ENCODE measurements around the gene IL22RA2. TPM values are rescaled to one million over a fixed set of nuclear protein-coding genes. Genes with fewer than 3 reads are reported as not detected.

Gene IL22RA2
- total RNA-seq (not detected), polyA plus RNA-seq (not detected)
- long read RNA-seq, donor 1, result 0 reads
- long read RNA-seq, donor 2, result 0 reads
- long read RNA-seq, donor 3, result 0 reads
- long read RNA-seq, donor 4, result 0 reads
- long read RNA-seq, donor 5, result 0 reads
- long read RNA-seq, donor 6, result 0 reads
- long read RNA-seq, donor 7, result 0 reads
- long read RNA-seq, donor 8, result 0 reads
- long read RNA-seq, donor 9, result 0 reads
- long read RNA-seq, donor 10, result 0 reads

GRCh38 chr6:137173501-137173900 lies at the start of gene IL22RA2:
IL22RA2 (minus strand) TSS chr6:137173644; CDS start chr6:137161749, 11,895 bp downstream.
- no peak for DNase-seq
- Histone ChIP-seq H3K36me3 (replicated peaks in 1 of 2) (no peaks in the 10 kb centered on the region), H3K4me1 (replicated peaks in 1 of 2) (peaks cover 0 to 10% of the 10 kb centered on the region in 2 donors), H3K9me3 (replicated peaks in 1 of 3) (no peaks in the 10 kb centered on the region), H3K27me3 (no peaks in the 10 kb centered on the region), H3K27ac (no peak within 1 kb of the TSS), H3K4me3 (no peak within 1 kb of the TSS)
- intact Hi-C loops (cut with DNase I), result no loop called here
- WGBS, 4 donors, result 85 to 89% (median 87%) methylated on average over 4 of the region's 4 CpGs
- no peak for TF ChIP-seq CTCF (IDR thresholded peaks at IDR 0.05)
- TF ChIP-seq POLR2A (IDR thresholded peaks at IDR 0.05), result no peak

DNA sequence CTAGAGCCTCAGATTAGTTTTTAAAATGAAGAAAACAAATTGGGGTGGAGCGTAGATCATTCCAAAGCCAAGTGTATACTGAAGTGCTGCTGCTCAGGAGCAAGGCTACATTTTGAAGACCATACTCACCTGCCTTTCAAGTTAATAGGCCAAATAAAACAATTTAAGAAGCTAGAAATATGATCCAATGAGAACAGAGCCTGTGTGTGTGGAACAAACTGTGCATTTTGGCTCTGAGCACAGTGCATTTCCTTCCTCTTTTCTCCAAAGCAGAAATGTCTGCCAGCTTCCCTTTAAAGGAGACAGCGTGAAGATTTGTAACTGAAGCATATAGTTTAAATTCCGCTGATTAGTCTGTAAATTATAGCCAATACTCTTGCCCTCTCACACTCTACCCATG lies 48.9 kb upstream of the IL22RA2 start:
- Histone ChIP-seq H3K4me3 (no peak overlapping the region), H3K27me3 (no peaks in the 10 kb centered on the region), H3K9me3 (replicated peaks in 1 of 3) (no peaks in the 10 kb centered on the region), H3K36me3 (replicated peaks in 1 of 2) (no peaks in the 10 kb centered on the region), H3K4me1 (replicated peaks in 1 of 2) (peaks cover 8 to 46% of the 10 kb centered on the region in 2 donors), H3K27ac (peak overlapping the region in 4 of 5 donors; percentile 34 to 81 (median 51))
- 56 to 65% (median 58%) methylated on average over 3 of the region's 3 CpGs for WGBS, 4 donors
- TF ChIP-seq CTCF (IDR thresholded peaks at IDR 0.05), result no peak
- TF ChIP-seq POLR2A (IDR thresholded peaks at IDR 0.05), result no peak
- intact Hi-C loops (cut with DNase I), result no loop called here
- DNase-seq, result peak in 1 of 7 donors; percentile 28

DNA sequence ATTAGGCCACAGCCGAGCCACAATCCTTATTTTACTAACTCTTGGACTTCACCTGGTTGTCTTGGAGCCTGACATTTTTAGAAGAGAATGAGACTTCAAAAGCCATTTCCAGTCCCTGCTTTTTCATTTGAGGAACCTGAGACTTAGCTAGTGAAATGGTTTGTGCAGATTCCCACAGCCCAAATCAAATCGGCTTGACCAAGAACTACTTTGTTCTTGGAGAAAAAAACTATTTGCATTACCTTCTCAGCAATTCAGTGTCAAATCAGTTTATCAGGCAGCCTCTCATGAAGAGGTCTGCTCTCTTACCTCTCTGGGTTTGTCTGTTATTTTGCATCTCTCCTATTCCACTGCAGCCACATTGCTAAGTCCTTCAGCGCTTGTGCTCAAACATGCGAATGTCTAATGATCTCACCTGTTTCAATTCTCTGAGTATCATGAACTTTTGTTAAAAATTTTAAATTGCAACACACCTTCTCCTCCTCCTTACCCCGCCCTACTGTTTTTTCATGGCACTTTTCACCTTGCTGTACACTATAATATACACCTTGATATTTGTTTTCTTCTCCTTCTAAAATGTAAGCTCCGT lies 46.3 kb upstream of the IL22RA2 start:
- Histone ChIP-seq H3K4me1 (replicated peaks in 1 of 2) (peaks cover 8 to 68% of the 10 kb centered on the region in 2 donors), H3K9me3 (replicated peaks in 1 of 3) (no peaks in the 10 kb centered on the region), H3K27me3 (no peaks in the 10 kb centered on the region), H3K36me3 (replicated peaks in 1 of 2) (no peaks in the 10 kb centered on the region), H3K27ac (peak overlapping the region in 4 of 5 donors; percentile 97 to 100 (median 99)), H3K4me3 (peak overlapping the region in 2 of 4 donors; percentile 77 to 98)
- no peak for TF ChIP-seq CTCF (IDR thresholded peaks at IDR 0.05)
- TF ChIP-seq POLR2A (IDR thresholded peaks at IDR 0.05), result no peak
- 67 to 69% (median 68%) methylated on average over 6 of the region's 6 CpGs for WGBS, 4 donors
- no peak for DNase-seq
- intact Hi-C loops (cut with DNase I), result no loop called here

- Histone ChIP-seq H3K4me1 (replicated peaks in 1 of 2) (peaks cover 13 to 71% of the 10 kb centered on the region in 2 donors), H3K27ac (peak within 1 kb of the TSS; percentile 97 to 100 (median 99)), H3K9me3 (replicated peaks in 1 of 3) (no peaks in the 10 kb centered on the region), H3K27me3 (no peaks in the 10 kb centered on the region), H3K4me3 (peak within 1 kb of the TSS; percentile 39 to 98 (median 86)), H3K36me3 (replicated peaks in 1 of 2) (no peaks in the 10 kb centered on the region)
- 0 to 1% (median 0%) methylated on average over 22 to 64 of the region's 64 CpGs for WGBS, 4 donors
- TF ChIP-seq CTCF (IDR thresholded peaks at IDR 0.05) (peak in 1 of 6 experiments; percentile 3), POLR2A (IDR thresholded peaks at IDR 0.05) (peak; percentile 95 to 98)
- DNase-seq, result peak; percentile 97 to 99 (median 98)
- intact Hi-C loops (cut with DNase I), result no loop called here
These were observed 45.6 kb upstream of the IL22RA2 start, which contains the start of gene IFNGR1 for GRCh38 chr6:137218917-137219663. IFNGR1 (minus strand) TSS chr6:137219385; CDS start chr6:137219327, 58 bp downstream.
